AG09309 (cell line): Measurements from ENCODE around the gene UGT1A8.

Experiments
- DNase-seq: peaks from one replicate; pipeline ENCODE4 v3.0.0-alpha.2; 2010; ENCODE audit warnings: low read depth
- H3K4me3 ChIP-seq: 2 replicates; pipeline ENCODE4 v1.5.1; 2011; ENCODE audit warnings: mild to moderate bottlenecking, low read depth, low read length, moderate library complexity; ENCODE audit not compliant: control insufficient read depth
- CTCF ChIP-seq: IDR thresholded peaks from 2 replicates; pipeline ENCODE4 v1.5.1; 2011; ENCODE audit warnings: mild to moderate bottlenecking, low read depth, low read length, inconsistent platforms; ENCODE audit not compliant: insufficient read depth, control insufficient read depth; ENCODE audit errors: missing control alignments

The UGT1A8 gene

GRCh38 chr2:233803292-233803911, 186.0 kb downstream of the UGT1A8 start:
- no peak for DNase-seq
- no peak overlapping the region for H3K4me3 ChIP-seq
- no peak for TF ChIP-seq CTCF

DNA sequence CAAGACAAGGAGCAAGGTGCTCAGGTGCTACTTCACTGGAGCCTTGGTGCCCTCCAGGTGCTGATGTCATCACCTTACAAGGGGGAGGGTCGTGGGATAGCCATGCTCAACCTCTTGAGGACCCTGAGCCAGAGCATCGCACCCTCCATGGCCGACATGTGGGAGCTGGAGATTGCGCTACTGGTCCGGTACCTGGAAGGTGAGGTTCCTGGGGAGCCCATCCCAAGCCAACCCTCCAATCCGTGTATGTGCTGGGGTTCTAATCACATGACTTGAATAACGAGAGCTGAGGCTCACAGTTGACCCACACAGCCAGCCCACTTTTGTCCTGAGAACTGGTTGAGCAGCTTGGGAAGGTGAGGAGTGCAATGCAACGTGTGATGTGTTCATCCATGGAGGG, 186.6 kb downstream of the UGT1A8 start:
- no peak for DNase-seq
- no peak overlapping the region for H3K4me3 ChIP-seq
- no peak for TF ChIP-seq CTCF

GRCh38 chr2:233807215-233807865, 189.9 kb downstream of the UGT1A8 start:
- no peak for DNase-seq
- no peak overlapping the region for H3K4me3 ChIP-seq
- no peak for TF ChIP-seq CTCF

- TF ChIP-seq CTCF, result no peak
- DNase-seq, result no peak
- H3K4me3 ChIP-seq, result no peak overlapping the region
Measured at GRCh38 chr2:233807966-233808935, 190.8 kb downstream of the UGT1A8 start.

GRCh38 chr2:233810385-233810784, 193.0 kb downstream of the UGT1A8 start:
- H3K4me3 ChIP-seq, result no peak overlapping the region
- no peak for DNase-seq
- no peak for TF ChIP-seq CTCF

DNA sequence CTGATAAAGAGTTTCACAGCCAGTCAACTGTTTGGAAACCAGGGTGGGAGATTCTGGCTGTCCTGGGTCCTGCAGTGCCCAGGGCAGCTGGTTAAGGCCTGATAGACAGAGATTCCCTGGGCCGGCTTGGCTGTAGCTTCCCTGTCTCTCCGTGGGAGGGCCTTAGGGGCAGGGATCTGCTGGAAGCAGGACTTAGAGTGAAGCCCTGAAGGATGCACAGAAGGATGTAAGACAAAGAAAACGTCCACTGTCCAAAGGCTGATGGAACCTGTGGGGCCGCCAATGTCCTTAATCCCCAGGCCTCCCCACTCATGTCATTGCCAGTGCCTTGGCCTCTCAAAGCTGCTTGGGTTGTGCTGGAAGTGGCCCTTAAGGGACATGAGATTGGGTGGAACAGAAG, 193.7 kb downstream of the UGT1A8 start:
- no peak for DNase-seq
- no peak for TF ChIP-seq CTCF
- no peak overlapping the region for H3K4me3 ChIP-seq
